GM23338 (cell line): ENCODE measurements around the gene PDE3B. TPM values are rescaled to one million over a fixed set of nuclear protein-coding genes. Genes with fewer than 3 reads are reported as not detected.

ENCODE experiments used
- ATAC-seq: fragments of 200-7000 bp; cut with Tn5 transposase; 3 replicates; pipeline ENCODE4 v1.9.1; 2020
- DNase-seq: peaks from one replicate; pipeline ENCODE4 v3.0.0-alpha.2; 2015; ENCODE audit warnings: low spot score
- H2AFZ ChIP-seq: fragments of 200-600 bp; sonication (generic); 2 replicates; pipeline ENCODE4 v1.8.0; 2016; ENCODE audit warnings: antibody characterized with exemption, mild to moderate bottlenecking, moderate library complexity
- H3F3A ChIP-seq: fragments of 200-600 bp; sonication (generic); replicated peaks from 2 replicates; pipeline ENCODE4 v1.8.0; 2017; ENCODE audit warnings: antibody characterized with exemption, mixed run types, low read depth
- H3K27ac ChIP-seq: fragments of 200-600 bp; sonication (generic); 2 replicates; pipeline ENCODE4 v1.6.1; 2016; ENCODE audit warnings: low read depth
- H3K27me3 ChIP-seq: fragments of 200-600 bp; sonication (generic); 2 replicates; pipeline ENCODE4 v1.8.0; 2016; ENCODE audit warnings: mild to moderate bottlenecking, mixed run types, moderate library complexity; ENCODE audit not compliant: insufficient read depth
- H3K36me3 ChIP-seq: fragments of 200-600 bp; sonication (generic); 2 replicates; pipeline ENCODE4 v1.8.0; 2016; ENCODE audit warnings: mild to moderate bottlenecking; ENCODE audit not compliant: insufficient read depth
- H3K4me1 ChIP-seq: fragments of 200-600 bp; sonication (generic); 2 replicates; pipeline ENCODE4 v1.8.0; 2016; ENCODE audit warnings: mild to moderate bottlenecking, moderate library complexity; ENCODE audit not compliant: insufficient read depth
- H3K4me2 ChIP-seq: fragments of 200-600 bp; sonication (generic); 2 replicates; pipeline ENCODE4 v1.7.1; 2017; ENCODE audit warnings: mixed run types
- H3K4me3 ChIP-seq: fragments of 200-600 bp; sonication (generic); 2 replicates; pipeline ENCODE4 v1.6.1; 2016; ENCODE audit warnings: mixed run types
- H3K79me2 ChIP-seq: fragments of 200-600 bp; sonication (generic); replicated peaks from 2 replicates; pipeline ENCODE4 v1.8.0; 2017; ENCODE audit warnings: mild to moderate bottlenecking; ENCODE audit not compliant: insufficient read depth
- H3K9me2 ChIP-seq: fragments of 200-600 bp; sonication (generic); 2 replicates; pipeline ENCODE4 v1.8.0; 2017; ENCODE audit not compliant: insufficient read depth
- H4K20me1 ChIP-seq: fragments of 200-600 bp; sonication (generic); replicated peaks from 2 replicates; pipeline ENCODE4 v1.8.0; 2017; ENCODE audit warnings: mild to moderate bottlenecking; ENCODE audit not compliant: insufficient read depth
- H3K27ac Mint-ChIP-seq: 2 replicates; pipeline ENCODE4 v1.8.0; 2020; ENCODE audit warnings: inconsistent platforms, mild to moderate bottlenecking, moderate library complexity, mixed read lengths
- H3K27me3 Mint-ChIP-seq: 3 replicates; pipeline ENCODE4 v1.8.0; 2022; ENCODE audit warnings: low read depth, mild to moderate bottlenecking, moderate library complexity, mixed read lengths, inconsistent platforms; ENCODE audit not compliant: insufficient read depth, poor library complexity
- H3K36me3 Mint-ChIP-seq: 3 replicates; pipeline ENCODE4 v1.8.0; 2021; ENCODE audit warnings: low read depth, mild to moderate bottlenecking, inconsistent platforms, moderate library complexity, mixed read lengths
- H3K4me1 Mint-ChIP-seq: 3 replicates; pipeline ENCODE4 v1.8.0; 2020; ENCODE audit warnings: mild to moderate bottlenecking, inconsistent platforms, mixed read lengths
- H3K4me3 Mint-ChIP-seq: 3 replicates; pipeline ENCODE4 v1.8.0; 2021; ENCODE audit warnings: moderate library complexity, mild to moderate bottlenecking, inconsistent platforms, mixed read lengths
- H3K9me3 Mint-ChIP-seq: 3 replicates; pipeline ENCODE4 v1.8.0; 2020; ENCODE audit warnings: moderate library complexity, mild to moderate bottlenecking, inconsistent platforms, mixed read lengths
- CREB1 ChIP-seq: fragments of 250-450 bp; sonication (Bioruptor Pico); IDR thresholded peaks from 2 replicates; pipeline ENCODE4 v1.5.0; 2020; ENCODE audit warnings: low read depth, mild to moderate bottlenecking, moderate library complexity
- CTCF ChIP-seq, 2 experiments: fragments of 200-600 bp in 1 of 2; sonication (generic) in 1 of 2; conservative IDR thresholded peaks; 2 replicates each; pipeline versions ENCODE4 v1.5.1 to v1.6.1; 2016 to 2017; ENCODE audit warnings: antibody characterized with exemption in 2 of 2, low read depth in 2 of 2, mild to moderate bottlenecking in 2 of 2, moderate library complexity in 1 of 2
- ETS1 ChIP-seq: IDR thresholded peaks from 2 replicates; pipeline ENCODE4 v1.6.1; 2016; ENCODE audit warnings: antibody characterized with exemption
- EZH2 ChIP-seq: fragments of 200-600 bp; sonication (generic); IDR thresholded peaks from one replicate; pipeline ENCODE4 v1.8.0; 2017; ENCODE audit warnings: antibody characterized with exemption, mild to moderate bottlenecking, low read depth; ENCODE audit not compliant: unreplicated experiment
- EZH2phosphoT487 ChIP-seq: fragments of 200-600 bp; sonication (generic); IDR thresholded peaks from one replicate; pipeline ENCODE4 v1.8.1; 2018; ENCODE audit warnings: antibody characterized with exemption; ENCODE audit not compliant: unreplicated experiment
- JUNB ChIP-seq: IDR thresholded peaks from one replicate; pipeline ENCODE4 v1.6.1; 2016; ENCODE audit warnings: antibody characterized with exemption; ENCODE audit not compliant: unreplicated experiment
- NANOG ChIP-seq: IDR thresholded peaks from 2 replicates; pipeline ENCODE4 v1.6.1; 2016; ENCODE audit warnings: antibody characterized with exemption, borderline replicate concordance
- POLR2AphosphoS5 ChIP-seq: IDR thresholded peaks from 2 replicates; pipeline ENCODE4 v1.6.1; 2016; ENCODE audit warnings: antibody characterized with exemption, low read depth
- REST ChIP-seq: IDR thresholded peaks from one replicate; pipeline ENCODE4 v1.6.1; 2018; ENCODE audit warnings: antibody characterized with exemption; ENCODE audit not compliant: unreplicated experiment
- STAT1 ChIP-seq: IDR thresholded peaks from one replicate; pipeline ENCODE4 v1.6.1; 2016; ENCODE audit warnings: antibody characterized with exemption; ENCODE audit not compliant: unreplicated experiment
- ZNF114 ChIP-seq: fragments of 250-450 bp; sonication (Bioruptor Pico); IDR thresholded peaks from 2 replicates; pipeline ENCODE4 v1.5.0; 2020; ENCODE audit warnings: mild to moderate bottlenecking, moderate library complexity
- ZNF331 ChIP-seq: fragments of 250-450 bp; sonication (Bioruptor Pico); IDR thresholded peaks from 2 replicates; pipeline ENCODE4 v1.5.0; 2020; ENCODE audit warnings: low read depth, mild to moderate bottlenecking, moderate library complexity
- ZNF462 ChIP-seq: fragments of 250-450 bp; sonication (Bioruptor Pico); IDR thresholded peaks from 2 replicates; pipeline ENCODE4 v1.5.0; 2020; ENCODE audit warnings: mild to moderate bottlenecking, moderate library complexity
- polyA plus RNA-seq: library from polyadenylated mRNA; unstranded; fragments of >200 nt; fragmentation: Nextera tagmentation; extraction: Ambion mirVana; gene quantifications from 2 replicates; pipeline ENCODE4 v1.2.1, GENCODE V29; 2016
- total RNA-seq: library from RNA; depleted of rRNA; stranded (reverse); fragments of >200 nt; shearing (Covaris generic); gene quantifications from 2 replicates; pipeline ENCODE4 v1.2.3, GENCODE V29; 2014

PDE3B gene
- total and polyA plus RNA-seq, 2 experiments from 2014 or later, result 4.3 to 21.3 TPM

- no peak overlapping the region for H3K4me2 ChIP-seq
- TF ChIP-seq ETS1 (no peak), POLR2AphosphoS5 (no peak), JUNB (no peak), ZNF331 (CRISPR knock-in tag) (no peak), STAT1 (no peak), ZNF462 (CRISPR knock-in tag) (no peak), CREB1 (no peak), NANOG (no peak), EZH2phosphoT487 (no peak), CTCF (conservative IDR thresholded peaks at IDR 0.05; ENCODE audit: low read depth in 2 of 2) (no peak), ZNF114 (CRISPR knock-in tag) (no peak), REST (no peak), EZH2 (no peak)
- no peak overlapping the region for H3K4me3 Mint-ChIP-seq
- no peaks in the 10 kb centered on the region for H3F3A ChIP-seq
- no peaks in the 10 kb centered on the region; the same call in 2 of the 3 replicates for H3K9me3 Mint-ChIP-seq
- no peaks in the 10 kb centered on the region for H3K9me2 ChIP-seq
- H3K36me3 ChIP-seq, result no peaks in the 10 kb centered on the region
- no peak overlapping the region for H3K4me3 ChIP-seq
- no peaks in the 10 kb centered on the region for H3K36me3 Mint-ChIP-seq
- no peak overlapping the region for H3K27ac ChIP-seq
- H4K20me1 ChIP-seq, result no peaks in the 10 kb centered on the region
- H2AFZ ChIP-seq, result no peak overlapping the region
- H3K27ac Mint-ChIP-seq, result no peak overlapping the region
- H3K4me1 ChIP-seq, result peaks cover 18% of the 10 kb centered on the region
- DNase-seq (peak; percentile 27), ATAC-seq (no peak)
- H3K27me3 Mint-ChIP-seq, result peaks cover 3% of the 10 kb centered on the region
- 0 out of 2 replicates have a peak, but pooled peaks cover 4% of the 10 kb centered on the region for H3K79me2 ChIP-seq
- H3K4me1 Mint-ChIP-seq, result peaks cover 28% of the 10 kb centered on the region
- no peaks in the 10 kb centered on the region for H3K27me3 ChIP-seq
Measured at GRCh38 chr11:14725150-14725549, 81.5 kb downstream of the PDE3B start.
